ENCODE results near the gene PEX14. TPM values are rescaled to one million over a fixed set of nuclear protein-coding genes. Genes with fewer than 3 reads are reported as not detected.

PEX14 gene
- total RNA-seq, 1 experiment from 2014 or later, result 27.3 TPM

- TF ChIP-seq GRHL2 (CRISPR knock-in tag; IDR thresholded peaks at IDR 0.05; ENCODE audit: insufficient replicate concordance, severe bottlenecking) (no peak), ZNF219 (CRISPR knock-in tag; IDR thresholded peaks at IDR 0.05; ENCODE audit: borderline replicate concordance) (no peak), NR2C2 (CRISPR knock-in tag; IDR thresholded peaks at IDR 0.05) (no peak), JUN (CRISPR knock-in tag; IDR thresholded peaks at IDR 0.05) (no peak), GTF2I (CRISPR knock-in tag; conservative IDR thresholded peaks at IDR 0.05) (no peak), ESRRA (CRISPR knock-in tag; IDR thresholded peaks at IDR 0.05; ENCODE audit: borderline replicate concordance) (no peak), NFATC4 (CRISPR knock-in tag; IDR thresholded peaks at IDR 0.05) (no peak), PRRX2 (CRISPR knock-in tag; IDR thresholded peaks at IDR 0.05) (no peak)
Observed at GRCh38 chr1:10437052-10437451, 37.7 kb upstream of the PEX14 start (continued).

- Mint-ChIP-seq H3K27me3 (ENCODE audit: low read depth) (no peaks in the 10 kb centered on the region), H3K9me3 (no peaks in the 10 kb centered on the region), H3K4me3 (no peak overlapping the region), H3K27ac (no peak overlapping the region), H3K36me3 (peaks cover 3% of the 10 kb centered on the region; the same call in 1 of the 2 replicates), H3K4me1 (no peaks in the 10 kb centered on the region)
- ChIA-PET POLR2A (no interaction called here), CTCF (interaction anchor here (0.8 to 2.5 kb wide), 3 partner anchors 8 to 56 kb away, joined by 3 to 7 read pairs (median 4); partner anchors contain the start of gene CENPS)
- TF ChIP-seq SOX15 (CRISPR knock-in tag; IDR thresholded peaks at IDR 0.05), result no peak
- no peak for TF ChIP-seq PRRX2 (CRISPR knock-in tag; IDR thresholded peaks at IDR 0.05)
- no peak for TF ChIP-seq NR3C1 (CRISPR knock-in tag; conservative IDR thresholded peaks at IDR 0.05; ENCODE audit: low read depth)
- no peak for TF ChIP-seq MAX (CRISPR knock-in tag; IDR thresholded peaks at IDR 0.05)
- no peak for TF ChIP-seq GRHL2 (CRISPR knock-in tag; IDR thresholded peaks at IDR 0.05; ENCODE audit: insufficient replicate concordance, severe bottlenecking)
- TF ChIP-seq RORB (CRISPR knock-in tag; IDR thresholded peaks at IDR 0.05), result no peak
- no peak for DNase-seq (ENCODE audit: low spot score)
- no peak for ATAC-seq
Observed at GRCh38 chr1:10438677-10439163, 36.0 kb upstream of the PEX14 start.

- Mint-ChIP-seq H3K4me3 (no peak overlapping the region), H3K9me3 (no peaks in the 10 kb centered on the region), H3K27me3 (ENCODE audit: low read depth) (no peaks in the 10 kb centered on the region), H3K36me3 (peaks cover 3% of the 10 kb centered on the region; the same call in 1 of the 2 replicates), H3K4me1 (no peaks in the 10 kb centered on the region), H3K27ac (no peak overlapping the region)
- ChIA-PET POLR2A (no interaction called here), CTCF (interaction anchor here (2.5 kb wide), 1 partner anchor 10 kb away, joined by 7 read pairs; the partner anchor contains the start of gene CENPS)
- DNase-seq (ENCODE audit: low spot score) (no peak), ATAC-seq (no peak)
- TF ChIP-seq AFF4 (CRISPR knock-in tag; IDR thresholded peaks at IDR 0.05; ENCODE audit: borderline replicate concordance) (no peak), TEAD1 (CRISPR knock-in tag; IDR thresholded peaks at IDR 0.05) (no peak), ETV6 (CRISPR knock-in tag; IDR thresholded peaks at IDR 0.05) (no peak), CBFB (CRISPR knock-in tag; IDR thresholded peaks at IDR 0.05; ENCODE audit: low read depth) (no peak), ATF3 (CRISPR knock-in tag; conservative IDR thresholded peaks at IDR 0.05) (no peak), ZBTB21 (CRISPR knock-in tag; IDR thresholded peaks at IDR 0.05; ENCODE audit: borderline replicate concordance) (no peak), USF2 (CRISPR knock-in tag; IDR thresholded peaks at IDR 0.05) (no peak), MYBL2 (CRISPR knock-in tag; IDR thresholded peaks at IDR 0.05) (no peak), CDX4 (CRISPR knock-in tag; IDR thresholded peaks at IDR 0.05; ENCODE audit: borderline replicate concordance) (no peak), HMGXB4 (CRISPR knock-in tag; IDR thresholded peaks at IDR 0.05) (no peak), ZMAT4 (CRISPR knock-in tag; IDR thresholded peaks at IDR 0.05) (no peak), ZNF512 (CRISPR knock-in tag; IDR thresholded peaks at IDR 0.05; ENCODE audit: borderline replicate concordance) (no peak)
Observed at GRCh38 chr1:10440305-10440704, 34.4 kb upstream of the PEX14 start.

Measured in WTC11 (cell line).